ENCODE measurements around the gene KLHL22.
A peak's percentile ranks its signal among the peaks of the same experiment; 100 is the strongest.
"Not testable (repeated sequence)": the region's sequence is repeated elsewhere in the genome, so short reads cannot be mapped to it uniquely, and the experiment has no call there.

KLHL22 gene

GRCh38 chr22:20466659-20467379, 28.8 kb downstream of the KLHL22 start:
- DNase-seq, result no peak

- no peak for DNase-seq
Observed at GRCh38 chr22:20465759-20466077, 29.9 kb downstream of the KLHL22 start.

GRCh38 chr22:20464912-20465758, 30.5 kb downstream of the KLHL22 start:
- DNase-seq, result no peak

- no peak for DNase-seq
Observed at GRCh38 chr22:20464096-20464614, 31.4 kb downstream of the KLHL22 start.

- DNase-seq, result peak in 1 of 2 experiments; percentile 57
Observed at GRCh38 chr22:20463324-20464095, 32.1 kb downstream of the KLHL22 start.

- no peak for DNase-seq
Observed at GRCh38 chr22:20459862-20460261, 35.7 kb downstream of the KLHL22 start.

- no peak for DNase-seq
Observed at GRCh38 chr22:20459152-20459542, 36.4 kb downstream of the KLHL22 start.

GRCh38 chr22:20458530-20459151, 37.0 kb downstream of the KLHL22 start:
- no peak for DNase-seq

- DNase-seq, result no peak
Observed at GRCh38 chr22:20457506-20458240, 37.9 kb downstream of the KLHL22 start.

GRCh38 chr22:20456722-20457076, 38.9 kb downstream of the KLHL22 start:
- DNase-seq, result no peak

GRCh38 chr22:20456064-20456721, 39.4 kb downstream of the KLHL22 start:
- peak; percentile 42 to 85 for DNase-seq

GRCh38 chr22:20455709-20456063, 39.9 kb downstream of the KLHL22 start:
- DNase-seq, result no peak

GRCh38 chr22:20453222-20453621, 42.4 kb downstream of the KLHL22 start:
- no peak for DNase-seq

- DNase-seq, result no peak
Observed at GRCh38 chr22:20451920-20452319, 43.7 kb downstream of the KLHL22 start.

GRCh38 chr22:20451129-20451778, 44.3 kb downstream of the KLHL22 start:
- not testable (repeated sequence) for DNase-seq

- DNase-seq, result no peak
Observed at GRCh38 chr22:20450551-20450906, 45.1 kb downstream of the KLHL22 start.

GRCh38 chr22:20449819-20450550, 45.6 kb downstream of the KLHL22 start:
- no peak for DNase-seq

- no peak for DNase-seq
Observed at GRCh38 chr22:20448630-20449029, 47.0 kb downstream of the KLHL22 start.

GRCh38 chr22:20446383-20446970, 49.1 kb downstream of the KLHL22 start:
- DNase-seq, result no peak

GRCh38 chr22:20444325-20444724, 51.3 kb downstream of the KLHL22 start:
- DNase-seq, result no peak
